ENCODE results near the gene ENC1. TPM values are rescaled to one million over a fixed set of nuclear protein-coding genes. Genes with fewer than 3 reads are reported as not detected.
A peak's percentile ranks its signal among the peaks of the same experiment; 100 is the strongest.

ENC1 gene
- polyA plus RNA-seq, 2 of the 4 experiments (the other 2 are of a cell fraction), result 17.0 to 20.0 TPM

- TF ChIP-seq, protein P1, sequence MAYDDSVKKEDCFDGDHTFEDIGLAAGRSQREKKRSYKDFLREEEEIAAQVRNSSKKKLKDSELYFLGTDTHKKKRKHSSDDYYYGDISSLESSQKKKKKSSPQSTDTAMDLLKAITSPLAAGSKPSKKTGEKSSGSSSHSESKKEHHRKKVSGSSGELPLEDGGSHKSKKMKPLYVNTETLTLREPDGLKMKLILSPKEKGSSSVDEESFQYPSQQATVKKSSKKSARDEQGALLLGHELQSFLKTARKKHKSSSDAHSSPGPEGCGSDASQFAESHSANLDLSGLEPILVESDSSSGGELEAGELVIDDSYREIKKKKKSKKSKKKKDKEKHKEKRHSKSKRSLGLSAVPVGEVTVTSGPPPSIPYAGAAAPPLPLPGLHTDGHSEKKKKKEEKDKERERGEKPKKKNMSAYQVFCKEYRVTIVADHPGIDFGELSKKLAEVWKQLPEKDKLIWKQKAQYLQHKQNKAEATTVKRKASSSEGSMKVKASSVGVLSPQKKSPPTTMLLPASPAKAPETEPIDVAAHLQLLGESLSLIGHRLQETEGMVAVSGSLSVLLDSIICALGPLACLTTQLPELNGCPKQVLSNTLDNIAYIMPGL (CRISPR knock-in tag; IDR thresholded peaks at IDR 0.05; ENCODE audit: borderline replicate concordance), result no peak
- no peak for TF ChIP-seq REST (IDR thresholded peaks at IDR 0.05)
These were observed 8.3 kb upstream of the ENC1 start (continued) for GRCh38 chr5:74648835-74649293.

DNA sequence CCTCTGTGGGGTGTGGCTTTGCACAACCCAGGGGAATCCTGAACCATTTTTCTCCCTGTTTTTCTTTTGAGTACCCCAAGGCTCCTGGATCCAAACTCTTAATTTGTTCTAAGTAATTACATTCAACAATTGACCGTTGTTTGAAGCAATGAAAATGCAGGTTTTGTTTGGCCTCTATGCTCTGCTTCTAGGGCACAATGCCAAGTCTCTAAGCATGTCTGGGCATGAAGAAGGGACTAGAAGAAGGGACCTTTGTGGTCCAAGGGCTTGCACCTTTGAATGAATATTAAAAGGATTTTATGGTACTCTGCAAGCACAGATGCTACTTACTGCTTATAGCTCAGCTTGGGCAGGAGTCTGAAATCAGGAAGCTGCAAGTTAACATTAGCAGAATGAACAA, 6.6 kb upstream of the ENC1 start:
- no peak for FAIRE-seq
- no peak overlapping the region for H3K4me2 ChIP-seq
- WGBS (ENCODE audit: missing lambda C conversion rate), result 82% methylated on average over 1 of the region's 1 CpG
- no peak for ATAC-seq
- TF ChIP-seq HOXB13 (CRISPR knock-in tag; IDR thresholded peaks at IDR 0.05; ENCODE audit: low read depth) (no peak), RARB (CRISPR knock-in tag; IDR thresholded peaks at IDR 0.05) (no peak), REST (IDR thresholded peaks at IDR 0.05) (no peak), KDM5A (IDR thresholded peaks at IDR 0.05) (no peak), GATA3 (IDR thresholded peaks at IDR 0.05; ENCODE audit: borderline replicate concordance) (no peak), POLR2AphosphoS2 (conservative IDR thresholded peaks at IDR 0.05; ENCODE audit: low read length) (no peak), EHF (CRISPR knock-in tag; IDR thresholded peaks at IDR 0.05) (no peak), MAFK (IDR thresholded peaks at IDR 0.05; ENCODE audit: partially characterized antibody) (no peak), RCOR1 (IDR thresholded peaks at IDR 0.05; ENCODE audit: low read depth, low read length) (no peak), JUNB (IDR thresholded peaks at IDR 0.05) (no peak), MYC (IDR thresholded peaks at IDR 0.05; ENCODE audit: borderline replicate concordance, low read length) (no peak), CBX8 (IDR thresholded peaks at IDR 0.05) (no peak), JUN (IDR thresholded peaks at IDR 0.05) (no peak)
- TF ChIP-seq, protein P2, sequence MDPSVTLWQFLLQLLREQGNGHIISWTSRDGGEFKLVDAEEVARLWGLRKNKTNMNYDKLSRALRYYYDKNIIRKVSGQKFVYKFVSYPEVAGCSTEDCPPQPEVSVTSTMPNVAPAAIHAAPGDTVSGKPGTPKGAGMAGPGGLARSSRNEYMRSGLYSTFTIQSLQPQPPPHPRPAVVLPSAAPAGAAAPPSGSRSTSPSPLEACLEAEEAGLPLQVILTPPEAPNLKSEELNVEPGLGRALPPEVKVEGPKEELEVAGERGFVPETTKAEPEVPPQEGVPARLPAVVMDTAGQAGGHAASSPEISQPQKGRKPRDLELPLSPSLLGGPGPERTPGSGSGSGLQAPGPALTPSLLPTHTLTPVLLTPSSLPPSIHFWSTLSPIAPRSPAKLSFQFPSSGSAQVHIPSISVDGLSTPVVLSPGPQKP (IDR thresholded peaks at IDR 0.05; ENCODE audit: low read depth, low read length), result no peak
- TF ChIP-seq, protein P3, sequence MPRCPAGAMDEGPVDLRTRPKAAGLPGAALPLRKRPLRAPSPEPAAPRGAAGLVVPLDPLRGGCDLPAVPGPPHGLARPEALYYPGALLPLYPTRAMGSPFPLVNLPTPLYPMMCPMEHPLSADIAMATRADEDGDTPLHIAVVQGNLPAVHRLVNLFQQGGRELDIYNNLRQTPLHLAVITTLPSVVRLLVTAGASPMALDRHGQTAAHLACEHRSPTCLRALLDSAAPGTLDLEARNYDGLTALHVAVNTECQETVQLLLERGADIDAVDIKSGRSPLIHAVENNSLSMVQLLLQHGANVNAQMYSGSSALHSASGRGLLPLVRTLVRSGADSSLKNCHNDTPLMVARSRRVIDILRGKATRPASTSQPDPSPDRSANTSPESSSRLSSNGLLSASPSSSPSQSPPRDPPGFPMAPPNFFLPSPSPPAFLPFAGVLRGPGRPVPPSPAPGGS (IDR thresholded peaks at IDR 0.05), result no peak
- TF ChIP-seq, protein P4, sequence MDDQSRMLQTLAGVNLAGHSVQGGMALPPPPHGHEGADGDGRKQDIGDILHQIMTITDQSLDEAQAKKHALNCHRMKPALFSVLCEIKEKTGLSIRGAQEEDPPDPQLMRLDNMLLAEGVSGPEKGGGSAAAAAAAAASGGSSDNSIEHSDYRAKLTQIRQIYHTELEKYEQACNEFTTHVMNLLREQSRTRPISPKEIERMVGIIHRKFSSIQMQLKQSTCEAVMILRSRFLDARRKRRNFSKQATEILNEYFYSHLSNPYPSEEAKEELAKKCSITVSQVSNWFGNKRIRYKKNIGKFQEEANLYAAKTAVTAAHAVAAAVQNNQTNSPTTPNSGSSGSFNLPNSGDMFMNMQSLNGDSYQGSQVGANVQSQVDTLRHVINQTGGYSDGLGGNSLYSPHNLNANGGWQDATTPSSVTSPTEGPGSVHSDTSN (IDR thresholded peaks at IDR 0.05), result no peak
- peak overlapping the region; percentile 21 to 67; a peak in 4 of 6 replicates for H3K27ac ChIP-seq
- no peaks in the 10 kb centered on the region for H3K9me3 ChIP-seq
- no peak for DNase-seq (ENCODE audit: low read depth in 1 of 2, low spot score in 1 of 2)
- peaks cover 34% of the 10 kb centered on the region for H3K4me1 ChIP-seq
- POLR2A ChIA-PET, result no interaction called here
- no peak overlapping the region for H3K4me3 ChIP-seq
- CTCF ChIA-PET, result interaction anchor here (1.0 to 11.3 kb wide), 4 partner anchors 8 to 1056 kb away, joined by 3 to 141 read pairs (median 7); no protein-coding TSS in a partner anchor

Data from A549 (cell line).